ENCODE measurements around the gene FREM3. TPM values are rescaled to one million over a fixed set of nuclear protein-coding genes. Genes with fewer than 3 reads are reported as not detected.

The FREM3 gene
- total RNA-seq, 1 donor from 2014 or later, result not detected

- Histone ChIP-seq H3K4me3 (ENCODE audit: low read depth, low read length) (no peak overlapping the region), H3K27me3 (ENCODE audit: control insufficient read depth, insufficient read depth, low read length) (no peaks in the 10 kb centered on the region), H3K36me3 (ENCODE audit: control insufficient read depth, insufficient read depth, low read length) (no peaks in the 10 kb centered on the region)
- no peak for FAIRE-seq
- no peak for DNase-seq (ENCODE audit: low read depth)
- no peak for TF ChIP-seq CTCF (IDR thresholded peaks at IDR 0.05; ENCODE audit: insufficient read depth, low read length, severe bottlenecking)
Measured at GRCh38 chr4:143634763-143635162, 65.7 kb downstream of the FREM3 start.

- Histone ChIP-seq H3K4me3 (ENCODE audit: low read depth, low read length) (no peak overlapping the region), H3K27me3 (ENCODE audit: control insufficient read depth, insufficient read depth, low read length) (no peaks in the 10 kb centered on the region), H3K36me3 (ENCODE audit: control insufficient read depth, insufficient read depth, low read length) (no peaks in the 10 kb centered on the region)
- FAIRE-seq (no peak), DNase-seq (ENCODE audit: low read depth) (no peak)
- no peak for TF ChIP-seq CTCF (IDR thresholded peaks at IDR 0.05; ENCODE audit: insufficient read depth, low read length, severe bottlenecking)
Measured at GRCh38 chr4:143633833-143634232, 66.6 kb downstream of the FREM3 start.

DNA sequence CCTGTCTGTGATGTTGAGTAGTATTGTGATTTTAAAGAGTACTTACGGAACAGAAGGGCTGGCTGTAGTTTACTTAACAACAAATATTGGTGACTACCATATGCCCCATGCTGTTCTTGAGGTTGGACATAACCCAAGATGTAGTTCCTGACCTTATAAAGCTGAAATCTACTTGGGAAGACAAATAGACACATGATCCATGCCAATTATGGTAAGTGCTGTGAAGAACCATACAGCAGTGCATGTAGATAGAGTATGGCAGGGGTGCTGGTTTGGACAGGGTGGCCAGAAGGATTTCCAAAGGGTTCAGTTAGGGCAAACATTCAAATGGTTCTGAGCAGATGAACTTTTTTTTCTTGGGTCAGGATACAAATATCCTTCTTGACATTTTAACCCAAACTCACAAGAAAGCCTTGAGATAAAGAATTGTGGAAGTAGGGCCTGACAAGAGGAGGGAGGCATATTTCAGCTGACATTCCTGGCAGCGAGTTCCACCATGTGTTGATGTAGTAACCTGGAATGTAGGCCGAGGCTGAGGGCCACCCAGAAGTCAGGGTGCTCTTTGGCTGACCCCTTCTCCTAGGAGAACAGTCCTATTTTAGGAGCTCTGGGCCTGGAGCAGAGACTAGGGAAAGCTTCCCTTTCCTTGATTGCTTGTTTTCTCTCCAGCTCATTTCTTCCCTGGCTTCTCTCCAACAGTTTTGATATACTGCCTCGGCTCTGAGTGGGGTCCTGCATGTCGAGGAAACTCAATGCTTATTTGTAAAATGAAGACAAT lies 74.2 kb downstream of the FREM3 start:
- DNase-seq (ENCODE audit: low read depth) (no peak), FAIRE-seq (peak; percentile 36)
- H3K4me3 ChIP-seq (ENCODE audit: low read depth, low read length), result no peak overlapping the region
- no peaks in the 10 kb centered on the region for H3K36me3 ChIP-seq (ENCODE audit: control insufficient read depth, insufficient read depth, low read length)
- no peak for TF ChIP-seq CTCF (IDR thresholded peaks at IDR 0.05; ENCODE audit: insufficient read depth, low read length, severe bottlenecking)
- no peaks in the 10 kb centered on the region for H3K27me3 ChIP-seq (ENCODE audit: control insufficient read depth, insufficient read depth, low read length)

DNA sequence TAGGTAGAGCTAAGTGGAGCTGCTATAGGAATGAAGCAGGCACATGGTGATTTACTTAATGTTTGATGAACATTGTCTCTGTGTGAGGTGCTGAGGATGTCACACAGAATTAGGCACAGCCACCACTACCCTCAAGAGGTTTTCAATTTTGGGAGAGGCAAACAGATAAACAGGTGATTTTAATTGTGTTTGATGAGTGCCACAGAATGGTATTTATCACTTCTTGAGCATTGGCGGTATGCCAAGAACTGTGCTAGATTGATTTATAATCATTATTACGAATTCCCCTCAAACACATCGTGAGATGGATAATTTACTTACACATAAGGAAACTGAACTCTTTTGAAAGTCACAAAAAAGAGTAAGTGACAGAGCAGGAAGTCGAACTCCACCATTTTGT lies 74.8 kb downstream of the FREM3 start:
- no peak overlapping the region for H3K4me3 ChIP-seq (ENCODE audit: low read depth, low read length)
- DNase-seq (ENCODE audit: low read depth), result no peak
- no peaks in the 10 kb centered on the region for H3K36me3 ChIP-seq (ENCODE audit: control insufficient read depth, insufficient read depth, low read length)
- FAIRE-seq, result no peak
- TF ChIP-seq CTCF (IDR thresholded peaks at IDR 0.05; ENCODE audit: insufficient read depth, low read length, severe bottlenecking), result no peak
- H3K27me3 ChIP-seq (ENCODE audit: control insufficient read depth, insufficient read depth, low read length), result no peaks in the 10 kb centered on the region

DNA sequence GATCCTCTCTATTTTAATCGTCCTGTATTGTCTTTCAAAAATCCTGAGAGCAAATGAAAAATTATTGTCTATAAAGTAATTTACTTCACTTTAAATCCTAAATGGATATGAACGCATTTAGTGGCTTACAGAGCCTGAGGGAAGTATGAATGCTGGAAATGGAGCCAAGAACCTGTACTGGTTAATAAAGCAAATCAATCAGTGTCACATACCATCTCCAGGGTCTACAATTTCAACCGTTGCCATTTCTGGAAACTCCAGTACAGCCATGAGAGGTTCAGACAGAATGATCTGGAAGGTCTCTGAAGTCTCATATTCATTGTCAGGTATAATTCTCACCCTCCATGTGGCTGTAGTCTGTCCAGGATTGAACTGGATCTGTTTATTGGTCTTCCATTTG lies 76.6 kb downstream of the FREM3 start:
- no peak for TF ChIP-seq CTCF (IDR thresholded peaks at IDR 0.05; ENCODE audit: insufficient read depth, low read length, severe bottlenecking)
- Histone ChIP-seq H3K36me3 (ENCODE audit: control insufficient read depth, insufficient read depth, low read length) (no peaks in the 10 kb centered on the region), H3K27me3 (ENCODE audit: control insufficient read depth, insufficient read depth, low read length) (no peaks in the 10 kb centered on the region), H3K4me3 (ENCODE audit: low read depth, low read length) (no peak overlapping the region)
- FAIRE-seq (no peak), DNase-seq (ENCODE audit: low read depth) (no peak)

GRCh38 chr4:143618811-143619210 lies 81.7 kb downstream of the FREM3 start:
- DNase-seq (ENCODE audit: low read depth) (no peak), FAIRE-seq (no peak)
- Histone ChIP-seq H3K36me3 (ENCODE audit: control insufficient read depth, insufficient read depth, low read length) (no peaks in the 10 kb centered on the region), H3K4me3 (ENCODE audit: low read depth, low read length) (no peak overlapping the region), H3K27me3 (ENCODE audit: control insufficient read depth, insufficient read depth, low read length) (no peaks in the 10 kb centered on the region)
- no peak for TF ChIP-seq CTCF (IDR thresholded peaks at IDR 0.05; ENCODE audit: insufficient read depth, low read length, severe bottlenecking)

Measured in bronchial epithelial cell (primary cell).